NCI-H774 (cell line): ENCODE results near the gene PPP1R1B.

Experiments
- DNase-seq: peaks from one replicate; lab custom pipeline; 2025; lab: John Stamatoyannopoulos, UW

Gene PPP1R1B

GRCh38 chr17:39600288-39600996 lies 26.3 kb upstream of the PPP1R1B start:
- no peak for DNase-seq

- DNase-seq = no peak
These were observed 25.7 kb upstream of the PPP1R1B start for GRCh38 chr17:39600997-39601597.

GRCh38 chr17:39601758-39602532 lies 24.8 kb upstream of the PPP1R1B start:
- no peak for DNase-seq

- no peak for DNase-seq
These were observed 24.0 kb upstream of the PPP1R1B start for GRCh38 chr17:39602533-39603303.

- DNase-seq = no peak
These were observed 23.3 kb upstream of the PPP1R1B start for GRCh38 chr17:39603304-39604016.

DNA sequence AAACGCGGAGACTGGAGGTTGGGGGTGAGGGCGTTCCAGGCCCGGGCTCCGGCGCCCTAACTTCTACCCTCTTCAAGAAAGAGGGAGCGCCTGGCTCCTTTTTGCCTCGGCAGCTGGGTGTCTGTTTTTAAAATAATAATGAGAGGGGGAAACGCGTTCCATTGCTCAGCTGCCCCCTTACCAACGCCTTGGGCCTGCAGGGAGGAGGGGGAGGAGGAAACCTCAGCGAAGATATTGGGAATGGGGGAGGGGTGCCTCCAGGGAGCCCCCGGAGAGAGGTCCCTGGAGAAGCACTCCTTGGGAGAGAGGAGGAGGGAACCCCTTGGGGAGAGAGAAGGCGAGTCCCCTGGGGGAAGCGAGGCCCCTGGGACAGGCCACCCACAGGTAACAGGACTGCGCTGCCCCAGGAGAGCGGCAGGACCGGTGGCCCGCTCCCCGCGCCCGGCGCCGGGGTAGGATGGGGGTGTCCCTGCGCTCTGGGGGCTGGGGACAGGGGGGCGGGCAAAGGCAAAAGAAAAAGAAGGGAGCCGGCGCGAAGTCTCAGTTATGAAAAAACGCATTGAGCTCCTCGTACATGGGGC lies 21.8 kb upstream of the PPP1R1B start:
- DNase-seq = no peak

- no peak for DNase-seq
These were observed 21.0 kb upstream of the PPP1R1B start for GRCh38 chr17:39605492-39606433.

- DNase-seq = no peak
These were observed 20.2 kb upstream of the PPP1R1B start for GRCh38 chr17:39606434-39607056.

DNA sequence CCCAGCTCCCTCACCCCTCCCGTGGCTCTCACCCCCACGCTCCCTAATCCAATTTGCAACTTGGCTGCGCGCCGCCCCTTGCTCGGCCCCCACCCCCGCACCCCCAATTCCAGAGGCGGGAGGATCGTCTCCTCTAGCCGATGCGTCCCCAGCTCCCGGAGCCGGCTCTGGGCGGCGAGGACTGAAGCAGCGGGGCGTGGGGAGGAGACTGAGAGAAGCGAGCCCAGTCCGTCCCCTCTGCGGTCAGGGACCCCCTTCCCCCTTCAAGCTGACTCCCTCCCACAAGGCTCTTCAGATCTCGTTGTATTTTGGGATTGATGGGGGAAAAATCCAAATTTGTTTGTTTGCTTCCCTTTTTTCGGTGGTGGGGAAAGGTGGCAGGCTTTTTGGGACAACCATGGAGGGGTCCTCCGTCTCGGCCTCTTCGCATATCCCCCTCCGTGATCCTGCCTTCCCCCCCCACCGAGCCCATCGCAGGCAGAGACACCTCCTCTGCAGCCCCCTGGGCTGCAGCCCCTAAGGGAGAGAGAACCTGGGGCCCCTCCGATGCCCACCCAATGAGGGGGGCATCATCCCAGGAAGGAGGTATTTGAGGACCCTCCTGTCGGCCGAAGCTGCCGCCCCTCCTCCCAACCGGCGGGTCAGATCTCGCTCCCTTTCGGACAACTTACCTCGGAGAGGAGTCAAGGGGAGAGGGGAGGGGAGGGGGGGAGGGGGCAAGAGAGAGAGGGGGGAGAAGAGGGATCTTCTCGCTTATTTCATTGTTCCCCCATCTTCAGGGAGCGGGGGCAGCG lies 19.5 kb upstream of the PPP1R1B start:
- DNase-seq = no peak

GRCh38 chr17:39607851-39608130 lies 19.0 kb upstream of the PPP1R1B start, which contains the start of gene NEUROD2:
TSS of gene NEUROD2 (minus strand) at chr17:39607920. CDS start at chr17:39606599, 1,321 bp downstream.
- DNase-seq = no peak

DNA sequence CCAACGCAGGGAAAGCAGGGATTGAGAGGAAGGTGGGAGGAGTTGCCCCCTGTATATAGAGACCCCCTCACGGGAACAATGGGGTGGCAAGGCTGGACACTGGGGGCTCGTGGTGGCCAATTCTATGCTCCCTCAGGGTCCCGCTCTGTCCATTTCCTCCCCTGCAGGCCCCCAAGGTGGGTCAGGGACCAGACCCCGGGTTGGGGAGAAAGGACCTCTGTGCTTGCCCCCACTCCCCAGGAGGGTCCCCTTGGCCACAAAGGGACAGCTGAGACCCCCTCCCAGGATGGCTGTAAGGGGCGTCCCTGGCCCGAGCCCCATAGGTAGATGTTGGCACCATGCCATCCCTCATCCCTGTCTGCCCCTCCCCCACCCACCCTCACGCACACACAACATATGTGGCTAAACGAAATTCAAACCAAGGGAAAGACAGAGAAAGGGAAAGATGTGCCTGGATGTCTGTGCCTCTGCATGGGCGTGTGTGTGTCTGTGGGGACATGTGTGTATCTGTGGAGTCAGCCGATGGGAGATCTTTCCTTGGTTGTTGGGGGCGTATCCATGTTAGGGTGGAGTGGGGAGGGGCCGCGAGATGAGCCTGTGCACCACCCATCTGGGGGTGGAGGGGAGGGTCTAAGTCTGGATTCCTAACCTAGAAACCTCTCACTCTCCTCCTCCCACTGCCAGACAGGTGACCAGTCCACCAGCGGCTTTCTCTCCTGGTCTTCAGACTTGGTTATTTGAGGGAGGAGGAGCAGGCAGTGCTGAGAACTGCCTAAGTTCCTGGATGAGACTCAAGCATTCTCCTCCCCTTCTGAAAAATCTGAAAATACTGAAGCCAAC lies 18.4 kb upstream of the PPP1R1B start:
- no peak for DNase-seq

DNA sequence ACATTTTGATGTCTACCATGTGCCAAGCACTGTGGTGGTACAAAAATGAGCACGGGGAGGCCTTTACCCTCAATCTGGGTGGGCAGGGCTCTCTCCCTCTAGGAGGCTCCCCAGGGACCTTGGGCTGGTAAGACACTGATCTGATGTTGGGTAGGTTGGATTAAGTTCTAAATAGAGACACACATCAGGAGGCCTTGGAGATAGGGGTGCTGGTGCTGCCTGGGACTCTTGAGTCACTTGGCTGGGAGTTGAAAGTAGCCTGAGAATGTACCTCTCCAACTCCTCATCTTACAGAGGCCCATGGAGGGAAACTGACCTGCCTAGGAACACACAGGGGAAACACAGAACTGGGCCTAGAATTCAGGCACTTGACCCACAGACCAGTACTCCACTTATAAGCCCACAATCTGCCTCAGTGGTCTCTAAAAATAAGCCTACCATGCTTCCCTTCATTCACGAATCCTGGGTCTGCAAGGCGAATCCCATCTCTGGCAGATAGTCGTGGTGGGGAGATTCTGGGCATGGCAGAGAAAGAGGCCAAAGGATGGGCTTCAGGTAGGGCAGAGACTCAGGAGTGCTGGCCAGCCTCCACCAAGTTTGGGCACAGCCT lies 17.2 kb upstream of the PPP1R1B start:
- no peak for DNase-seq

DNA sequence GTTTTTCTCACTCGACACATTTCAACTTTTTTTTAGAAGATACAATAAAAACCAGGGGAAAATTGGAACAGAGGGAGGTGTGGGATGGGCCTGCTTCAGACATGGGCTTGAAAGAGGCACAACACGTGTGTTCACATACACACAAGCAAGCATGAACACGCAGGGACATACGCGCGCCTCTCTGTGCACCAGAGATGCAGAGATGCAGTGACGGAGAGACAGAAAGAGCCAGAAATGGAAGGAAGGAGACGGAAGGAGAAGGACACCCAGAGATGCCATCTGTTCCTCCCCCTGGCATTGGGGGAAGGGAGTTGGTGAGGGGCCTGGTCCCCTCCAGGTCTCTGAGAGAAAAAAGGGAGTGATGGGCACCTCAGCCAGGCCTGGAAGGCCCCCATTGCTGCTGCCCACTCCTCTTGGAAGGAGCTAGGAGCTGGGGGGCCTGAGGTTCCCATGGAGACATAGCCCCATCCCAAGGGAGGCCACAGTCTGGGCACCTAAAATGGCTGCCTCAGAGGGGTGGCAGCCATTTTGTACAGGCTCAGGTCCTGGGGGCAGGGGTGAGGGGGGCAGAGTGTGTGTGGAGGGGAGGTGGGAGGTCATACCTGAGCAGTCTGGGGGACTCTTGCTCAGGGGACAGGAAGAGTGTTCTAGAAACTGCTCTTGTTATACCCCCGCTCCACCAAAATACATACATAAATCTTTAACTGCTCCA lies 15.2 kb upstream of the PPP1R1B start:
- no peak for DNase-seq

DNA sequence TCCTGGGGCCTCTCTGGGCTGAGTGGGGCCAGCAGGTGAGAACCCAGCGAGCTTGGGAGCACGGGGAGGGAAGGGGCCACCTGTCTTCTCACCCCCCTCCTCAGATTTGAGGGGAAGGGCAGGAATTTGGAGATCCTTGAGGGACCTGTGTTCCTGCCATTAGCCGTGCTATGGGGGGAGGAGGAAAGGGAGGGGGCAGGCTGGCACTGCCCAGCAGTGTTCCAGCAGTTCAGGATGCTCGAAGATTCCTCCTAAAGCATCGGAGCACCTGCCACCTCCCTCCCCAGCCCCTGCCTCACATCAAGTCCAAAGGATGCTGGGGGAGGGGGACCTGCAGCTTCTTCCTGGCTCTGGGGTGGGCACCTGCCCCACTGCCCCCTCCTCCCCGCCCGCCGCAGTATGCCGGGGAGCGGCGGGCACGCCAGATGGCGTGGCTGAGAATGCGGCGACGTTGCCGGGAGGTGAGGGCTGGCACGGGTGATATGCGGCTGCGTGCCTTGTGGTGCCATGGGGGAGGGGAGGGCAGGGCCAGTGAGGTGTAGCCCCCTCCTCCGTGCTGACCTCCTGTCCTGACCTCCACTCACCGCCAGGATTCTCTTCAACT lies 14.4 kb upstream of the PPP1R1B start:
- DNase-seq = no peak

GRCh38 chr17:39612935-39613464 lies 13.8 kb upstream of the PPP1R1B start:
- no peak for DNase-seq

- DNase-seq = no peak
These were observed 12.1 kb upstream of the PPP1R1B start for GRCh38 chr17:39614545-39615157.
